22Rv1 (cell line): ENCODE data around the gene KCNH5.

Experiments used
- H3K27ac ChIP-seq: fragments of 450-650 bp; 2 replicates; pipeline ENCODE4 v1.5.1; 2017
- CTCF ChIP-seq: fragments of 450-650 bp; IDR thresholded peaks from 2 replicates; pipeline ENCODE4 v1.5.1; 2017; ENCODE audit warnings: mild to moderate bottlenecking
- ZFX ChIP-seq: fragments of 450-650 bp; IDR thresholded peaks from 2 replicates; pipeline ENCODE4 v1.6.1; 2017; ENCODE audit warnings: antibody characterized with exemption, borderline replicate concordance

Gene KCNH5

DNA sequence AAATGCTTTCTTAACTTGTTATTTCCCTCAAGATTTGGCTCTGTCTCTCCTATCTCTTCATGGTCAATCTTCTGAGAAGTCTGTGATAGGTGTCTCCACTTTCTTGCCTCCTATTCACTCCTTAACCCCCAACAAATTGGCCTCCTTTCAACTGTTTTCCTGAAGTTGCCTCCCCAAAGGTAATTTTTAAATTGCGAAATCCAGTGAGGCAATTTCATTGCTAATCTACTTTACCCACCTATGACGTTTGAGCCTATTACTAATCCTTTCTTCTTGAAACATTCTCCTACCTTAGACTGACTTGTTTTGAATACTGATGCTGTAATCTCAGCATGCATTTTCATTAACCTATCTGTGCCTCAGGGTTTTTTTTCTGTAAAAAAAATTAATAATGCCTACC, 6.0 kb upstream of the KCNH5 start:
- no peak for TF ChIP-seq ZFX
- no peak for TF ChIP-seq CTCF

DNA sequence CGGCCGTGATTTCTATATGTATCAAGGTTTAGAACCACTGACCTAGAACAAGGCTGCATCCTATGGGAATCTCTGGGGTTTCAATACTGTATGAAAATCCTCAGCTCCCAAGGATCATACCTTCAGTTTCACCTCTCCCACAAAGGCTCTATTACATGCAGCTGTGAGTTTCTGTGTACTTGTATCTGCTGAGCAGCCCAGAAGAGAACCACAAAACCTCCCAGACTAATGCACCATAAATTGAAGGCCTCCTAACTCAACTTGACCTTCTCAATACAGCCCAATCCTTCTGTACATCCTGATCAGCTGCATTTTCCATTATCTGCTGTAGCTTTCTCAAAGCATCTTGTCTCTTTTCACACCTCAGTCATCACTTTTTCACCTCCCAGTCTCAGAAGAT, 5.4 kb upstream of the KCNH5 start:
- TF ChIP-seq CTCF (no peak), ZFX (no peak)
- H3K27ac ChIP-seq = no peak overlapping the region

More for the DNA sequence above, 6.0 kb upstream of the KCNH5 start:
- H3K27ac ChIP-seq = no peak overlapping the region

DNA sequence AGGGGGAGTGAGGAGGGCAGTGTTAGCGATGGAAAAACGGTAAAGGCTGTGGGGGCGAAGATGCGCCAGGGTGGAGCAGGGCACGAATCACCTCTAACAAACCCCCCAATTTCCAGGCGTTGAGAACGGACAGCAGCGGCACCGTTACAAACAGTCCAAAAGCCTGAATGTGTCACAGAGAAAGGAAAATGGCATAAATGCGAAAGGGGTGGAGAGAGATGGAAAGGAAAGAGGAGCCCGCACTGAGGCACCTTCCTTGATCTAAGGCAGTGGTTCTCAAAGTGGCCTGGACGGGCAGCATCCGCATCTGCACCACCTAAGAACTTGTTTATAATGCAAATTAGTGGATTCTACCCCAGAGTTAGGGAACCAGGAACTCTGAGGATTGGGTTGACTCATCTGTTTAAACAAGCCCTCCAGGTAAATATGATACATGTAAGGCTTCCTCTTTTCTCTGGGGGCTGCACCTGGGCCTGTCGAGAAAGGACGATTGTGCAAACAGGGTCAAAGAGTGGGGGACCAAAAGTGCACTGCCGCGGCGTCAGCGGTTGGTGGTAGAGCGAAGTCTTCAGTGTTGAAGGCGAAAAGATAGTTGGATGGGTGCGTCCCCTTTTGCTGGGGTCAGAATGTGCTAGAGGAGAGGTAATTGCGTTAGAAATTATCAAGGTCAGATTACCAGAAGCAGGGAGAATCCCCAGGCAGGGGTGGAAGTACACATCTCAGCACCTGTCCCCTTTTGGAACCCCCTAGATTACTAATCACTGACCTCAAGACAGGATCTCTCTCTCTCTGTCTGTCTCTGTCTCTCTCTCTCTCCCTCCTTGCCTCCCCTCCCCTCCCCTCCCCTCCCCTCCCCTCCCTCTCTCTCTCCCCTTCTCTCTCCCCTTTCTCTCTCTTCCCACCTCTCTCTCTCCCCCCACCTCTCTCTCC, 1.3 kb upstream of the KCNH5 start:
- TF ChIP-seq CTCF (no peak), ZFX (no peak)
- H3K27ac ChIP-seq = no peak overlapping the region

GRCh38 chr14:63045612-63046320, 508 bp upstream of the KCNH5 start:
- no peak overlapping the region for H3K27ac ChIP-seq
- TF ChIP-seq ZFX (no peak), CTCF (peak; percentile 57)

DNA sequence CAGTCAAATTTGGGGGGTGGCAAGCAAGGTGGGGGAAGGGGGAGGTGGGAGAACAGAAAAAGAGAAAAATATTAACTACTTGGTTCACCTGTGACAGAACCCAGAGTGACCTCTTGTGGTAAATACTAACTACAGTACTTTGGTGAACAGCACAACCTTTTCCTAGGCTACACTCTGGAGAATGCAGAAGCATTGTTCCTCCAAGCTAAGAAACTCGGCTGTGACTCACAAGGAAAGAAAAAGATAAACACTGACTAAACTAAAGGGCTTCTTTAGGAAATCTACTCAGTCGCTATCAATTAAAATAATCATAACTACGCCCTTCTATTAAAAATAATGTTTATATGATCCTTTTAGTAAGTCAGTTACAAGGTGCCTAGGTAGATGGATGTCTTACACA, 5.4 kb downstream of the KCNH5 start:
- H3K27ac ChIP-seq = no peak overlapping the region
- TF ChIP-seq ZFX (no peak), CTCF (peak; percentile 63)

GRCh38 chr14:63032641-63033040, 12.6 kb downstream of the KCNH5 start:
- H3K27ac ChIP-seq = no peak overlapping the region
- TF ChIP-seq ZFX (no peak), CTCF (no peak)

DNA sequence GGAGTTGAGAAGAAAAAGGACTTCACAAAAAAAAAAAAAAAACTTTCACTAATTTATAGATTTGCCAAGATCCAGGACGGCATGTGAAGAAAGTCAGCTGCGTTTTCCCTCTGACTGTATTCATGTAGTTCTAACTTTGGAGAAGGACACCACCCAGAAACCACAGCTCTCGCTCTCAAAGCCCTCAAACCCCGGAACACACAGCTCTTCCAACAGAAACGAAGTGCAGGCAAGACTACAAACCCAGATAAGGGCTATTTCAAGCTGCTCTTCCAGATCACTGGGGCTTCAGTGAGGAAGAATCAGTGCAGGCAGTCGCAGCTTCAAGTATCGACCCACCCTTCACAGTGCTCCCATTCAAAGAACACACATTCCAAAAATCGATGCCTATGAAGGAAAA, 13.2 kb downstream of the KCNH5 start:
- H3K27ac ChIP-seq = no peak overlapping the region
- TF ChIP-seq ZFX (no peak), CTCF (no peak)
